ENCODE data around the gene CNTN5.

GRCh38 chr11:99307510-99308088 is 286.9 kb downstream of the CNTN5 start:
- TF ChIP-seq RAD21 (IDR thresholded peaks at IDR 0.05; ENCODE audit: low read depth) (no peak), FOXM1 (IDR thresholded peaks at IDR 0.05; ENCODE audit: borderline replicate concordance, low read depth) (no peak), TAF1 (IDR thresholded peaks at IDR 0.05; ENCODE audit: low read depth) (no peak), EP300 (IDR thresholded peaks at IDR 0.05; ENCODE audit: borderline replicate concordance) (no peak), TCF12 (IDR thresholded peaks at IDR 0.05; ENCODE audit: low read depth) (no peak), MAX (IDR thresholded peaks at IDR 0.05) (no peak), USF1 (IDR thresholded peaks at IDR 0.05) (no peak), EGR1 (IDR thresholded peaks at IDR 0.05) (no peak), YY1 (IDR thresholded peaks at IDR 0.05; ENCODE audit: low read depth) (no peak), TEAD4 (IDR thresholded peaks at IDR 0.05) (no peak), REST (IDR thresholded peaks at IDR 0.05; ENCODE audit: low read depth) (no peak), CREB1 (IDR thresholded peaks at IDR 0.05; ENCODE audit: low read depth) (no peak), CEBPB (IDR thresholded peaks at IDR 0.05) (no peak), NFIC (IDR thresholded peaks at IDR 0.05) (no peak)

Measured in Ishikawa (cell line).